Measurements from ENCODE around the gene RNF212B. TPM values are rescaled to one million over a fixed set of nuclear protein-coding genes. Genes with fewer than 3 reads are reported as not detected.
"Not testable (repeated sequence)": the region's sequence is repeated elsewhere in the genome, so short reads cannot be mapped to it uniquely, and the experiment has no call there.

The RNF212B gene
- total and polyA plus RNA-seq, 4 donors = 0.06 to 0.51 (median 0.17) TPM; not detected in 1

- DNase-seq (ENCODE audit: low spot score) = no peak
- H3K27ac ChIP-seq (ENCODE audit: low read depth in 1 of 2, low read length in 2 of 2) = no peak overlapping the region
- no peak for TF ChIP-seq TAF1 (conservative IDR thresholded peaks at IDR 0.05)
- TF ChIP-seq EGR1 (IDR thresholded peaks at IDR 0.05; ENCODE audit: low read depth in 2 of 2) = no peak
- TF ChIP-seq MAX (IDR thresholded peaks at IDR 0.05) = no peak
- H3K4me1 ChIP-seq (ENCODE audit: control insufficient read depth in 4 of 4, insufficient read depth in 4 of 4, low read length in 3 of 4) = no peaks in the 10 kb centered on the region
- no peak overlapping the region for H3K4me3 ChIP-seq (ENCODE audit: low read depth in 1 of 3, low read length in 3 of 3)
- no peaks in the 10 kb centered on the region for H3K27me3 ChIP-seq (ENCODE audit: control insufficient read depth in 4 of 4, insufficient read depth in 4 of 4, low read length in 3 of 4)
- H3K36me3 ChIP-seq (ENCODE audit: control insufficient read depth in 4 of 4, insufficient read depth in 3 of 4, low read depth in 1 of 4, low read length in 3 of 4) = no peaks in the 10 kb centered on the region
- H3K9ac ChIP-seq (ENCODE audit: low read depth in 1 of 2, low read length in 2 of 2) = no peak overlapping the region
- H3K9me3 ChIP-seq (ENCODE audit: control insufficient read depth in 4 of 4, low read length in 3 of 4) = no peaks in the 10 kb centered on the region
Measured at GRCh38 chr14:23259426-23259825, 21.7 kb downstream of the RNF212B start.

- WGBS = 82% methylated on average over 8 of the region's 8 CpGs
- H3K27me3 ChIP-seq (ENCODE audit: control insufficient read depth in 4 of 4, insufficient read depth in 4 of 4, low read length in 3 of 4) = not testable (repeated sequence)
Measured at GRCh38 chr14:23260849-23261248, 23.1 kb downstream of the RNF212B start.

GRCh38 chr14:23269193-23269592 is 31.5 kb downstream of the RNF212B start:
- H3K9me3 ChIP-seq (ENCODE audit: control insufficient read depth in 4 of 4, low read length in 3 of 4) = no peaks in the 10 kb centered on the region
- peaks cover 0 to 1% (median 0%) of the 10 kb centered on the region in 4 donors for H3K4me1 ChIP-seq (ENCODE audit: control insufficient read depth in 4 of 4, insufficient read depth in 4 of 4, low read length in 3 of 4)
- DNase-seq (ENCODE audit: low spot score) = no peak
- 79% methylated on average over 7 of the region's 7 CpGs for WGBS
- no peak overlapping the region for H3K4me3 ChIP-seq (ENCODE audit: low read depth in 1 of 3, low read length in 3 of 3)
- no peak overlapping the region for H3K9ac ChIP-seq (ENCODE audit: low read depth in 1 of 2, low read length in 2 of 2)
- no peaks in the 10 kb centered on the region for H3K36me3 ChIP-seq (ENCODE audit: control insufficient read depth in 4 of 4, insufficient read depth in 3 of 4, low read depth in 1 of 4, low read length in 3 of 4)
- TF ChIP-seq TAF1 (conservative IDR thresholded peaks at IDR 0.05) = no peak
- no peak for TF ChIP-seq GABPA (IDR thresholded peaks at IDR 0.05 in 1 of 2, conservative IDR thresholded peaks at IDR 0.05 in 1 of 2)
- TF ChIP-seq NR2F2 (IDR thresholded peaks at IDR 0.05) = no peak
- no peak for TF ChIP-seq RAD21 (IDR thresholded peaks at IDR 0.05)
- TF ChIP-seq CTCF (IDR thresholded peaks at IDR 0.05; ENCODE audit: low read depth, low read length, missing input control) = no peak
- no peaks in the 10 kb centered on the region for H3K27me3 ChIP-seq (ENCODE audit: control insufficient read depth in 4 of 4, insufficient read depth in 4 of 4, low read length in 3 of 4)
- no peak overlapping the region for H3K27ac ChIP-seq (ENCODE audit: low read depth in 1 of 2, low read length in 2 of 2)

More at GRCh38 chr14:23260849-23261248, 23.1 kb downstream of the RNF212B start:
- H3K4me3 ChIP-seq (ENCODE audit: low read depth in 1 of 3, low read length in 3 of 3); H3K27ac ChIP-seq (ENCODE audit: low read depth in 1 of 2, low read length in 2 of 2); H3K36me3 ChIP-seq (ENCODE audit: control insufficient read depth in 4 of 4, insufficient read depth in 3 of 4, low read depth in 1 of 4, low read length in 3 of 4); H3K9me3 ChIP-seq (ENCODE audit: control insufficient read depth in 4 of 4, low read length in 3 of 4); H3K4me1 ChIP-seq (ENCODE audit: control insufficient read depth in 4 of 4, insufficient read depth in 4 of 4, low read length in 3 of 4); H3K9ac ChIP-seq (ENCODE audit: low read depth in 1 of 2, low read length in 2 of 2); DNase-seq (ENCODE audit: low spot score): not testable (repeated sequence)

- Histone ChIP-seq H3K9me3 (ENCODE audit: control insufficient read depth in 4 of 4, low read length in 3 of 4) (no peaks in the 10 kb centered on the region), H3K27ac (ENCODE audit: low read depth in 1 of 2, low read length in 2 of 2) (no peak overlapping the region), H3K4me3 (ENCODE audit: low read depth in 1 of 3, low read length in 3 of 3) (no peak overlapping the region), H3K27me3 (ENCODE audit: control insufficient read depth in 4 of 4, insufficient read depth in 4 of 4, low read length in 3 of 4) (no peaks in the 10 kb centered on the region), H3K9ac (ENCODE audit: low read depth in 1 of 2, low read length in 2 of 2) (no peak overlapping the region), H3K4me1 (ENCODE audit: control insufficient read depth in 4 of 4, insufficient read depth in 4 of 4, low read length in 3 of 4) (no peaks in the 10 kb centered on the region), H3K36me3 (ENCODE audit: control insufficient read depth in 4 of 4, insufficient read depth in 3 of 4, low read depth in 1 of 4, low read length in 3 of 4) (peaks cover 0 to 13% (median 5%) of the 10 kb centered on the region in 4 donors)
- TF ChIP-seq REST (IDR thresholded peaks at IDR 0.05) (no peak), ATF3 (IDR thresholded peaks at IDR 0.05) (no peak), YY1 (IDR thresholded peaks at IDR 0.05) (no peak)
- no peak for DNase-seq (ENCODE audit: low spot score)
- WGBS = 96% methylated on average over 2 of the region's 2 CpGs
Measured at GRCh38 chr14:23275412-23275811, 37.7 kb downstream of the RNF212B start.
